ENCODE measurements around the gene CCDC7.

DNA sequence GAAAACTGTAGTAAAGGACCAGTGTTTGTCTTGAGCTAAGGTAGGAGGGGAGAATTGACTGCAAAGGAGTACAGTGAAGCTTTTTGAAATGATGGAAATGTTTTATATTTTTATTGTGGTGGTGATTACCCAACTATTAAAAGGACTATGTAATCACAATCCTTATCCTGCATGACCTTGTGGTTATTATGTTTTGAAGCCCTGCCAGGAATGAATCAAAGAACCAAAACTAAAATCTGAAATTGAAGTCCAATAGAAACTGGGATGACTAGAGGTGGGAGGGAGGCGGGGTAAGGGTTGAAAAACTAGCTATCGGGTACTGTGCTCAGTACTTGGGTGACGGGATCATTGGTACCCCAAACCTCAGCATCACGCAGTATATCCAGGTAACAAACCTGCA lies 8.2 kb downstream of the CCDC7 start:
- TF ChIP-seq, protein P1, sequence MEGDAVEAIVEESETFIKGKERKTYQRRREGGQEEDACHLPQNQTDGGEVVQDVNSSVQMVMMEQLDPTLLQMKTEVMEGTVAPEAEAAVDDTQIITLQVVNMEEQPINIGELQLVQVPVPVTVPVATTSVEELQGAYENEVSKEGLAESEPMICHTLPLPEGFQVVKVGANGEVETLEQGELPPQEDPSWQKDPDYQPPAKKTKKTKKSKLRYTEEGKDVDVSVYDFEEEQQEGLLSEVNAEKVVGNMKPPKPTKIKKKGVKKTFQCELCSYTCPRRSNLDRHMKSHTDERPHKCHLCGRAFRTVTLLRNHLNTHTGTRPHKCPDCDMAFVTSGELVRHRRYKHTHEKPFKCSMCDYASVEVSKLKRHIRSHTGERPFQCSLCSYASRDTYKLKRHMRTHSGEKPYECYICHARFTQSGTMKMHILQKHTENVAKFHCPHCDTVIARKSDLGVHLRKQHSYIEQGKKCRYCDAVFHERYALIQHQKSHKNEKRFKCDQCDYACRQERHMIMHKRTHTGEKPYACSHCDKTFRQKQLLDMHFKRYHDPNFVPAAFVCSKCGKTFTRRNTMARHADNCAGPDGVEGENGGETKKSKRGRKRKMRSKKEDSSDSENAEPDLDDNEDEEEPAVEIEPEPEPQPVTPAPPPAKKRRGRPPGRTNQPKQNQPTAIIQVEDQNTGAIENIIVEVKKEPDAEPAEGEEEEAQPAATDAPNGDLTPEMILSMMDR (IDR thresholded peaks at IDR 0.05) = no peak
- TF ChIP-seq POLR2A (IDR thresholded peaks at IDR 0.05) = no peak

Data from adrenal gland (tissue), 5 donors.